ENCODE measurements around the gene HEPN1. TPM values are rescaled to one million over a fixed set of nuclear protein-coding genes. Genes with fewer than 3 reads are reported as not detected.

The HEPN1 gene
- total RNA-seq, 6 experiments from 2014 or later, result 0.18 TPM; not detected in 5

- intact Hi-C loops (cut with DNase I), result no loop called here
- H3K36me3 ChIP-seq, result no peaks in the 10 kb centered on the region
- TF ChIP-seq CTCF (IDR thresholded peaks at IDR 0.05), result no peak
- no peak for TF ChIP-seq POLR2A (IDR thresholded peaks at IDR 0.05)
- DNase-seq (no peak), ATAC-seq (no peak)
- 45% methylated on average over 8 of the region's 8 CpGs for WGBS (ENCODE audit: insufficient coverage, low coverage, low lambda C conversion rate, missing lambda C conversion rate)
- peaks cover 8 to 21% of the 10 kb centered on the region in 2 donors for H3K27me3 ChIP-seq
- no peak overlapping the region for H3K27ac ChIP-seq
- H3K4me3 ChIP-seq, result no peak overlapping the region
- H3K9me3 ChIP-seq, result no peaks in the 10 kb centered on the region
- H3K4me1 ChIP-seq, result peaks cover 0 to 11% (median 0%) of the 10 kb centered on the region in 4 donors
These were observed 46.8 kb upstream of the HEPN1 start for GRCh38 chr11:124872280-124872679.

GRCh38 chr11:124872741-124873140 lies 46.3 kb upstream of the HEPN1 start:
- DNase-seq, result no peak

GRCh38 chr11:124873951-124874350 lies 45.1 kb upstream of the HEPN1 start:
- H3K9me3 ChIP-seq, result no peaks in the 10 kb centered on the region
- DNase-seq (no peak), ATAC-seq (no peak)
- H3K4me3 ChIP-seq, result no peak overlapping the region
- H3K36me3 ChIP-seq, result no peaks in the 10 kb centered on the region
- H3K4me1 ChIP-seq, result peaks cover 0 to 7% (median 0%) of the 10 kb centered on the region in 4 donors
- no peak overlapping the region for H3K27ac ChIP-seq
- peaks cover 0 to 12% of the 10 kb centered on the region in 2 donors for H3K27me3 ChIP-seq
- WGBS (ENCODE audit: insufficient coverage, low coverage, low lambda C conversion rate, missing lambda C conversion rate), result 22% methylated on average over 1 of the region's 8 CpGs
- intact Hi-C loops (cut with DNase I), result no loop called here
- no peak for TF ChIP-seq POLR2A (IDR thresholded peaks at IDR 0.05)
- no peak for TF ChIP-seq CTCF (IDR thresholded peaks at IDR 0.05)

More at GRCh38 chr11:124872741-124873140, 46.3 kb upstream of the HEPN1 start:
- no peak for ATAC-seq
- Histone ChIP-seq H3K27ac (no peak overlapping the region), H3K4me3 (no peak overlapping the region), H3K36me3 (no peaks in the 10 kb centered on the region), H3K9me3 (no peaks in the 10 kb centered on the region), H3K4me1 (peaks cover 0 to 10% (median 0%) of the 10 kb centered on the region in 4 donors), H3K27me3 (peaks cover 8 to 19% of the 10 kb centered on the region in 2 donors)
- intact Hi-C loops (cut with DNase I), result no loop called here
- no CpG with 5 or more reads among the region's 9 CpGs for WGBS (ENCODE audit: insufficient coverage, low coverage, low lambda C conversion rate, missing lambda C conversion rate)
- TF ChIP-seq CTCF (IDR thresholded peaks at IDR 0.05), result no peak
- no peak for TF ChIP-seq POLR2A (IDR thresholded peaks at IDR 0.05)

- Histone ChIP-seq H3K36me3 (no peaks in the 10 kb centered on the region), H3K27me3 (peaks cover 0 to 4% of the 10 kb centered on the region in 2 donors), H3K27ac (no peak overlapping the region), H3K9me3 (no peaks in the 10 kb centered on the region), H3K4me1 (peaks cover 0 to 7% (median 0%) of the 10 kb centered on the region in 4 donors), H3K4me3 (no peak overlapping the region)
- DNase-seq (no peak), ATAC-seq (no peak)
- 100% methylated on average over 2 of the region's 7 CpGs for WGBS (ENCODE audit: insufficient coverage, low coverage, low lambda C conversion rate, missing lambda C conversion rate)
- intact Hi-C loops (cut with DNase I), result no loop called here
- TF ChIP-seq POLR2A (IDR thresholded peaks at IDR 0.05) (no peak), CTCF (IDR thresholded peaks at IDR 0.05) (no peak)
These were observed 44.3 kb upstream of the HEPN1 start for GRCh38 chr11:124874571-124875255.

Data from right lobe of liver (tissue), 6 donors.